Left ventricle myocardium inferior (tissue), 1 donor: ENCODE data around the gene MMD. TPM values are rescaled to one million over a fixed set of nuclear protein-coding genes. Genes with fewer than 3 reads are reported as not detected.

ENCODE experiments used
- DNase-seq: peaks from one replicate; pipeline ENCODE4 v3.0.0-alpha.2; 2020
- H3K27ac ChIP-seq: fragments of 200-600 bp; replicated peaks from 2 replicates; pipeline ENCODE4 v1.8.0; 2021
- H3K27me3 ChIP-seq: fragments of 200-600 bp; 2 replicates; pipeline ENCODE4 v1.8.0; 2021; ENCODE audit warnings: low read depth
- H3K36me3 ChIP-seq: fragments of 200-600 bp; 2 replicates; pipeline ENCODE4 v1.8.0; 2021
- H3K4me1 ChIP-seq: fragments of 200-600 bp; 2 replicates; pipeline ENCODE4 v1.8.0; 2021
- H3K4me3 ChIP-seq: fragments of 200-600 bp; 2 replicates; pipeline ENCODE4 v1.8.0; 2021; ENCODE audit warnings: mild to moderate bottlenecking, moderate library complexity
- H3K9me3 ChIP-seq: fragments of 200-600 bp; replicated peaks from 2 replicates; pipeline ENCODE4 v1.8.0; 2021
- intact Hi-C: fragments of 100-400 bp; cut with micrococcal nuclease; formaldehyde crosslinking; loops from one replicate; pipeline ENCODE4 v1.11.0; 2022
- total RNA-seq: library from RNA; stranded (reverse); fragmentation: NEBNext Ultra II Directional; extraction: Animal tissue kit (Norgen Biotek cat#: 25700); gene quantifications from one replicate; pipeline ENCODE4 v1.2.1, GENCODE V29; 2021
- TF ChIP-seq, protein P1 (sequence below): fragments of 200-600 bp; IDR thresholded peaks from 2 replicates; pipeline ENCODE4 v1.8.0; 2021; ENCODE audit warnings: antibody characterized with exemption, mild to moderate bottlenecking, borderline replicate concordance
- donor health status: DM: no; HTN: yes; CAD: no; lungs with severe emphysema.

The MMD gene
- total RNA-seq, 1 donor from 2014 or later = 9.5 TPM

DNA sequence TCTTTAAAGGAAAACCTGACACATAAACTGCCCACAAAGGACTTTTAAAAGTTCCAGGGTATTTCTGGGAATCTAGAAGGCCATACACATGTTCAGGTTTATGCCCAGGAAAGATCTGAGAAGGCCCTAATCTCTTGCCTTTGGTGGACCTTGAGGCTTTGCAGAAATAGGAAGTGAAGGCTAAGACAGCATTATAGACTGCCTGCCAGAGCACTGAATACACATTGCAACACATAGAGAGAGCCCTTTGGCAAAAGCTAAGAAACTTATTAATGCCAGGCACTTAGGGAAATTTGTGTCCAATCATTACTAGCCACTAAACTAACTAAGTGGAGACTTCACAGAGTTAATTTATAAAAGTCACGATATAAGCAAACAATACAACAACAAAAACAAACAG is 70.4 kb downstream of the MMD start:
- H3K4me3 ChIP-seq = no peak overlapping the region
- no peak for DNase-seq
- TF ChIP-seq, protein P1, sequence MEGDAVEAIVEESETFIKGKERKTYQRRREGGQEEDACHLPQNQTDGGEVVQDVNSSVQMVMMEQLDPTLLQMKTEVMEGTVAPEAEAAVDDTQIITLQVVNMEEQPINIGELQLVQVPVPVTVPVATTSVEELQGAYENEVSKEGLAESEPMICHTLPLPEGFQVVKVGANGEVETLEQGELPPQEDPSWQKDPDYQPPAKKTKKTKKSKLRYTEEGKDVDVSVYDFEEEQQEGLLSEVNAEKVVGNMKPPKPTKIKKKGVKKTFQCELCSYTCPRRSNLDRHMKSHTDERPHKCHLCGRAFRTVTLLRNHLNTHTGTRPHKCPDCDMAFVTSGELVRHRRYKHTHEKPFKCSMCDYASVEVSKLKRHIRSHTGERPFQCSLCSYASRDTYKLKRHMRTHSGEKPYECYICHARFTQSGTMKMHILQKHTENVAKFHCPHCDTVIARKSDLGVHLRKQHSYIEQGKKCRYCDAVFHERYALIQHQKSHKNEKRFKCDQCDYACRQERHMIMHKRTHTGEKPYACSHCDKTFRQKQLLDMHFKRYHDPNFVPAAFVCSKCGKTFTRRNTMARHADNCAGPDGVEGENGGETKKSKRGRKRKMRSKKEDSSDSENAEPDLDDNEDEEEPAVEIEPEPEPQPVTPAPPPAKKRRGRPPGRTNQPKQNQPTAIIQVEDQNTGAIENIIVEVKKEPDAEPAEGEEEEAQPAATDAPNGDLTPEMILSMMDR = no peak
- H3K36me3 ChIP-seq = no peaks in the 10 kb centered on the region
- no peak overlapping the region for H3K27ac ChIP-seq
- intact Hi-C loops = no loop called here
- no peaks in the 10 kb centered on the region for H3K4me1 ChIP-seq
- peaks cover 5% of the 10 kb centered on the region for H3K9me3 ChIP-seq
- no peaks in the 10 kb centered on the region for H3K27me3 ChIP-seq

DNA sequence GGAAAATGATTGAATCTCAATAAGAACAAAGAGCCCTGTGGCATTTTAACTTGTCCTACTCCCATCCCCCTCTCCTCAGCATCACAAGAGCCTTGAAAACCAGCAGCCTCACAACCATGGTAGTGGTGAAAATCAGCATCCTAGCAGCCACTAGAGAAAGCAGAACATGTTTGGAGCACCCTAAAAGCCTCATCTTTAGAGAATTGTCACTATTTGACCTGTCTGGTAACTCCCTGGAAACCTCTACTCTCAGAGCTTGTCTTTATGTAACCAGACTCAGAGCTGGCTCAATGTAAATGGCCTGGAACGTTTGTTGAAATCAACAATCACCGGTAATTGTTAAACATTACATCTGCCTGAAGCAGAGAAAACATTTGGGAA is 70.8 kb downstream of the MMD start:
- H3K27ac ChIP-seq = no peak overlapping the region
- H3K27me3 ChIP-seq = no peaks in the 10 kb centered on the region
- no peak overlapping the region for H3K4me3 ChIP-seq
- H3K4me1 ChIP-seq = no peaks in the 10 kb centered on the region
- TF ChIP-seq, protein P1 = no peak
- no peaks in the 10 kb centered on the region for H3K36me3 ChIP-seq
- intact Hi-C loops = no loop called here
- peaks cover 5% of the 10 kb centered on the region for H3K9me3 ChIP-seq
- DNase-seq = no peak

DNA sequence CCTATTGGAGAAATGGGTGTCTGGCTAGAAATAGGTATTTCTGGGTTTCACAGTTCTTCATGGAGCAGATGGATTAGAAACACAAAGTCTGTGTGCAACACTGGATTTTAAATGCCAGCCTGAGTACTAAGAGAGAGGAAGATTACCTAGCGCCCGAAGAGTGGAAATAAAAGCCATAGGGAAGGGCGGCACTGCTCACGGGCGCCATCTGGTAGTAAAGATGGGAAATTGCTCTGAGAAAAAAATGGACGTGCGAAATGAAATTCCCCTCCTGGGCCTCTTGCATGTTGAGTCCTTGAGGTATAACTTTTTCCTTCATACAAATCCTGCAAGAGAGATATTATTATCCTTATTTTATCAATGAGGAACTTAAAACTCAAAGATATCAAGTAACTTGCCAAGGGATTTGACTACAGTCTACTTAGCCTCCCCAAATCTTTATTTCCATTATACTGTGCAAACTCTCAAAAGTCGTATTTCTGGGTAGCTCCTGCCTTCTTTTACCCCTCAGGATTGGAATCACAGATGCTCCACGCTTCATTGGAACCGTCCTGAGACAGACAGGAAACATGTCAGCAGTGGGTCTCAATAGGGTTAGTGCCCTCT is 72.8 kb downstream of the MMD start:
- Histone ChIP-seq H3K27me3 (no peaks in the 10 kb centered on the region), H3K36me3 (no peaks in the 10 kb centered on the region), H3K9me3 (peaks cover 5% of the 10 kb centered on the region), H3K4me3 (no peak overlapping the region), H3K27ac (no peak overlapping the region), H3K4me1 (no peaks in the 10 kb centered on the region)
- no peak for DNase-seq
- TF ChIP-seq, protein P1 = peak; percentile 88
- intact Hi-C loops = loop anchor here (5.0 kb wide), 1 partner anchor 357 kb away; no protein-coding TSS in a partner anchor

DNA sequence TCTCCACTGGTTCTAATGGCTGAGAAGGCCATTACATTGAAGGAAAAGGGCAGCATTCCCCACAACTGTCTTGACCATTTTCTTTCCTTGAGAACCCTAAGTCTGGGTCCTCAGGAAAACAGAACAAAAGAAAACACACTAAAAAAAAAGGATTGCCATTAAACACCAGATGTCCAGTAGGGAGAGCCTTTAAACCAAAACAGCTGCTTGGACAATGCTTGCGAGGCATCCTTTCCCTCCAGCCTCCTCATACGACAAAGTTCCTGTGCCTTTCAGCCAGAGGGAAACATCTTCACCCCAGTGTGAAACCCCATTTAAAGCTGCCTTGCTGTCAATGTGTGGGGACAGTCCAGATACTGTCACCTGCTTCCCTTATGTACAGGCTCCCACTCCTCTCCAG is 74.3 kb downstream of the MMD start:
- intact Hi-C loops = loop anchor here (5.0 kb wide), 1 partner anchor 355 kb away; no protein-coding TSS in a partner anchor
- TF ChIP-seq, protein P1 = no peak
- H3K36me3 ChIP-seq = no peaks in the 10 kb centered on the region
- no peak overlapping the region for H3K4me3 ChIP-seq
- H3K4me1 ChIP-seq = no peaks in the 10 kb centered on the region
- H3K27me3 ChIP-seq = no peaks in the 10 kb centered on the region
- H3K27ac ChIP-seq = no peak overlapping the region
- no peak for DNase-seq
- H3K9me3 ChIP-seq = peaks cover 5% of the 10 kb centered on the region

DNA sequence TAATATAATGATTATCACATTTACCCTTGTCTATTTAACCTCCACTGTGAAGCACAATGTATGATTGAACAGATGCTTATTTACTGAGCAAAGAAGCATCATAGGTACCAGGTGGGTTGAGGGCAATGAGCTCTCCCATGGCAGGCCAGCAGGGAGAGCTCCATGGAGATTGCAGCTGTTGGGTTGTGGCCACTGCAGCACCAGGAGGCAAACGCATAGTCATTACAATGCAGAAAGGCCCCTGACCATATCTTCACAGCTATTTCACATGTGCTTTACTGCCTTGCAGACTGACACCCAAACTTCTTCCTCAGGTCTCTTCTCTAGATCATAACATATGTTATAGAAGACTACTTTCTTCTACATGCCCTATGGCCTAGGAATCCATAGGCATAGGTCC is 75.0 kb downstream of the MMD start:
- intact Hi-C loops = loop anchor here (5.0 kb wide), 1 partner anchor 354 kb away; no protein-coding TSS in a partner anchor
- peaks cover 5% of the 10 kb centered on the region for H3K9me3 ChIP-seq
- no peaks in the 10 kb centered on the region for H3K36me3 ChIP-seq
- H3K4me1 ChIP-seq = no peaks in the 10 kb centered on the region
- DNase-seq = no peak
- TF ChIP-seq, protein P1 = no peak
- H3K27ac ChIP-seq = no peak overlapping the region
- no peaks in the 10 kb centered on the region for H3K27me3 ChIP-seq
- no peak overlapping the region for H3K4me3 ChIP-seq
